Parietal lobe (tissue), 1 donor: ENCODE results near the gene THOC3. TPM values are rescaled to one million over a fixed set of nuclear protein-coding genes. Genes with fewer than 3 reads are reported as not detected.

Experiments used
- total RNA-seq: library from RNA; depleted of rRNA; stranded (reverse); fragments of >200 nt; gene quantifications from one replicate; pipeline ENCODE4 v1.2.3, GENCODE V29; 2014

The THOC3 gene, protein sequence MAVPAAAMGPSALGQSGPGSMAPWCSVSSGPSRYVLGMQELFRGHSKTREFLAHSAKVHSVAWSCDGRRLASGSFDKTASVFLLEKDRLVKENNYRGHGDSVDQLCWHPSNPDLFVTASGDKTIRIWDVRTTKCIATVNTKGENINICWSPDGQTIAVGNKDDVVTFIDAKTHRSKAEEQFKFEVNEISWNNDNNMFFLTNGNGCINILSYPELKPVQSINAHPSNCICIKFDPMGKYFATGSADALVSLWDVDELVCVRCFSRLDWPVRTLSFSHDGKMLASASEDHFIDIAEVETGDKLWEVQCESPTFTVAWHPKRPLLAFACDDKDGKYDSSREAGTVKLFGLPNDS
- 59.8 TPM for total RNA-seq

DNA sequence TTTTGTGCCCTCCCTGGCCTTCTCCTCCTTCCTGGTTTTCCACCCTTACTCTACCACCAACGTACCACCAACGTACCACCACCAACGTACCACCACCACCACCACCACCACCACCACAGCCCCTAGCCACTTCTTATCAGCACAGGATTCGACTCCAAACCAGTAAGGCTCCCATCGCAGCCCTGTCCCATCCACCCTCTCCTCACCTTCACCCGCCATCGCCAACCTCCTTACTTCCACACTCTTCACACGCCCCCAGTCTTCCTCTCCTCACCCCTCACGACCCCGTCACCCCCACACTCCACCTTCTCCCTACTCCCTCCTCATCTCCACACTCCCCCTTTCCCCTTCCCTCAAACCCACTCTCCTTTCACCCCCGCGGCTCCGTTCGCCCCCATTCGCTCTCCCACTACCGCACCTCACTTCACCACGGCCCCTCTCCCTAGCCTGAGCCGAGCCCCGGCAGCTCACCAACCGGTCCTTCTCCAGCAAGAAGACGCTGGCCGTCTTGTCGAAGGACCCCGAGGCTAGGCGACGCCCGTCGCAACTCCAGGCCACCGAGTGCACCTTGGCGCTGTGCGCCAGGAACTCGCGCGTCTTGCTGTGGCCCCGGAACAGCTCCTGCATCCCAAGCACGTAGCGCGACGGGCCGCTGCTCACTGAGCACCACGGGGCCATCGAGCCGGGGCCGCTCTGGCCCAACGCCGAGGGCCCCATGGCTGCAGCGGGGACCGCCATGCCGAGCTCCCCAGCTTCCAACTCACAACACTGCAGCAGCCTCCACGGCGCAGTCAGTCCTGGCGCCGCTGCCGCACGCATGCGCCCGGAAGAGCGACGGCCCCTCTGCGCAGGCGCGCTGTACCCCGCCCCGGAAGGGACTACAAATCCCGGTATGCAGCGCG is at the start of gene THOC3:
Gene THOC3, minus strand, starts transcription at position 845 of the 902 bp plus-strand sequence. Its CDS starts 107 bp downstream, at position 738.

Other genes with a start within 250 kb of the THOC3 start
- 81.7 TPM for gene CPLX2, start 96.7 kb downstream of the THOC3 start, total RNA-seq